LoVo (cell line): ENCODE data around the gene VAMP7.
"Not testable (repeated sequence)": the region's sequence is repeated elsewhere in the genome, so short reads cannot be mapped to it uniquely, and the experiment has no call there.

ENCODE experiments used
- DNase-seq: peaks from one replicate; pipeline ENCODE4 v3.0.0-alpha.2; 2016; ENCODE audit warnings: low spot score

The VAMP7 gene

GRCh38 chrX:155907661-155908060, 26.5 kb downstream of the VAMP7 start:
- DNase-seq = not testable (repeated sequence)

- no peak for DNase-seq
Measured at GRCh38 chrX:155923200-155923599, 42.1 kb downstream of the VAMP7 start.

GRCh38 chrX:155930852-155931618, 49.9 kb downstream of the VAMP7 start:
- DNase-seq = not testable (repeated sequence)

- DNase-seq = no peak
Measured at GRCh38 chrX:155938132-155938531, 57.0 kb downstream of the VAMP7 start.

- no peak for DNase-seq
Measured at GRCh38 chrX:155949098-155949497, 68.0 kb downstream of the VAMP7 start.

GRCh38 chrX:155951237-155951789, 70.2 kb downstream of the VAMP7 start:
- no peak for DNase-seq

GRCh38 chrX:155953055-155953454, 71.9 kb downstream of the VAMP7 start:
- no peak for DNase-seq

- no peak for DNase-seq
Measured at GRCh38 chrX:155954793-155955192, 73.6 kb downstream of the VAMP7 start.

- DNase-seq = no peak
Measured at GRCh38 chrX:155956099-155956498, 75.0 kb downstream of the VAMP7 start.

- DNase-seq = no peak
Measured at GRCh38 chrX:155956649-155957048, 75.5 kb downstream of the VAMP7 start.

- DNase-seq = no peak
Measured at GRCh38 chrX:155957843-155958242, 76.7 kb downstream of the VAMP7 start.

GRCh38 chrX:155959018-155959587, 78.0 kb downstream of the VAMP7 start:
- DNase-seq = no peak

- DNase-seq = peak; percentile 22
Measured at GRCh38 chrX:155962906-155963305, 81.8 kb downstream of the VAMP7 start.

GRCh38 chrX:155966876-155967275, 85.7 kb downstream of the VAMP7 start:
- DNase-seq = peak; percentile 16

- no peak for DNase-seq
Measured at GRCh38 chrX:155967653-155968325, 86.6 kb downstream of the VAMP7 start.

GRCh38 chrX:155968326-155968661, 87.1 kb downstream of the VAMP7 start:
- DNase-seq = no peak

GRCh38 chrX:155968791-155969190, 87.6 kb downstream of the VAMP7 start:
- DNase-seq = no peak

GRCh38 chrX:155971658-155972057, 90.5 kb downstream of the VAMP7 start:
- not testable (repeated sequence) for DNase-seq

GRCh38 chrX:155972241-155972640, 91.1 kb downstream of the VAMP7 start:
- not testable (repeated sequence) for DNase-seq

- no peak for DNase-seq
Measured at GRCh38 chrX:155983326-155983725, 102.2 kb downstream of the VAMP7 start.

- no peak for DNase-seq
Measured at GRCh38 chrX:155985208-155985607, 104.1 kb downstream of the VAMP7 start.

- DNase-seq = not testable (repeated sequence)
Measured at GRCh38 chrX:155986995-155987394, 105.8 kb downstream of the VAMP7 start.

- no peak for DNase-seq
Measured at GRCh38 chrX:155988859-155989258, 107.7 kb downstream of the VAMP7 start.
